ENCODE measurements around the gene BTNL3.

- TF ChIP-seq SETDB1 (IDR thresholded peaks at IDR 0.05; ENCODE audit: insufficient read length, low read length) (no peak), CTCF (tag by site-specific recombination; IDR thresholded peaks at IDR 0.05) (no peak), ELK4 (IDR thresholded peaks at IDR 0.05; ENCODE audit: borderline replicate concordance, low read depth, low read length) (no peak), ZNF776 (tag by site-specific recombination; IDR thresholded peaks at IDR 0.05; ENCODE audit: borderline replicate concordance) (no peak), GLI4 (tag by site-specific recombination; IDR thresholded peaks at IDR 0.05) (no peak), ZNF580 (tag by site-specific recombination; IDR thresholded peaks at IDR 0.05) (no peak), ZNF548 (tag by site-specific recombination; IDR thresholded peaks at IDR 0.05) (no peak), KLF7 (tag by site-specific recombination; IDR thresholded peaks at IDR 0.05; ENCODE audit: borderline replicate concordance) (no peak), ZNF133 (tag by site-specific recombination; IDR thresholded peaks at IDR 0.05) (no peak)
Measured at GRCh38 chr5:181053488-181054121, 65.0 kb downstream of the BTNL3 start.
